ENCODE results near the gene UFSP1.

Gene UFSP1

GRCh38 chr7:100881136-100881535 is 8.4 kb downstream of the UFSP1 start:
- WGBS, 2 donors (ENCODE audit: extremely low coverage in 2 of 2, insufficient read length in 2 of 2, insufficient replicate concordance in 1 of 2): no CpG with 5 or more reads among the region's 20 CpGs
- Histone ChIP-seq H3K9me3 (replicated peaks in 1 of 2; ENCODE audit: control insufficient read depth in 2 of 2, insufficient read depth in 1 of 2, low read depth in 1 of 2, low read length in 2 of 2) (no peaks in the 10 kb centered on the region), H4K91ac (ENCODE audit: low read depth, low read length, poor library complexity) (no peak overlapping the region), H3K27ac (replicated peaks; ENCODE audit: low read length) (no peak overlapping the region), H3K18ac (ENCODE audit: low read length) (no peak overlapping the region), H2AK5ac (ENCODE audit: low read depth, low read length) (no peak overlapping the region), H2BK120ac (ENCODE audit: low read depth, low read length) (no peak overlapping the region), H2AFZ (ENCODE audit: low read length) (no peak overlapping the region), H3K36me3 (replicated peaks in 1 of 2; ENCODE audit: control insufficient read depth in 2 of 2, insufficient read depth in 2 of 2, low read length in 2 of 2) (peaks cover 57 to 99% of the 10 kb centered on the region in 2 donors), H3K14ac (ENCODE audit: low read length) (no peak overlapping the region), H3K23ac (ENCODE audit: low read depth, low read length, poor library complexity) (no peak overlapping the region), H3K4me3 (ENCODE audit: low read length in 2 of 2) (no peak overlapping the region), H4K8ac (ENCODE audit: low read depth, low read length) (peak overlapping the region; percentile 54), H2BK15ac (ENCODE audit: low read length) (no peak overlapping the region), H2BK12ac (ENCODE audit: low read length) (no peak overlapping the region), H3K9ac (ENCODE audit: low read depth, low read length, poor library complexity) (no peak overlapping the region), H3K4me2 (ENCODE audit: insufficient read depth, low read length, poor library complexity, severe bottlenecking) (no peak overlapping the region), H3K79me1 (ENCODE audit: low read depth, low read length) (peaks cover 18% of the 10 kb centered on the region), H3K4me1 (ENCODE audit: control insufficient read depth in 2 of 2, insufficient read depth in 1 of 2, low read depth in 1 of 2, low read length in 2 of 2) (peaks cover 4 to 11% of the 10 kb centered on the region in 2 donors), H3K27me3 (ENCODE audit: control insufficient read depth in 3 of 3, insufficient read depth in 3 of 3, low read depth in 1 of 3, low read length in 3 of 3) (no peaks in the 10 kb centered on the region), H2BK5ac (ENCODE audit: low read length) (no peak overlapping the region), H3K4ac (ENCODE audit: low read length) (no peak overlapping the region)
- DNase-seq (ENCODE audit: low spot score): no peak

GRCh38 chr7:100880645-100881044 is 8.9 kb downstream of the UFSP1 start:
- peaks cover 52 to 99% of the 10 kb centered on the region in 2 donors for H3K36me3 ChIP-seq (replicated peaks in 1 of 2; ENCODE audit: control insufficient read depth in 2 of 2, insufficient read depth in 2 of 2, low read length in 2 of 2)

GRCh38 chr7:100879685-100880261 is 9.7 kb downstream of the UFSP1 start:
- peak overlapping the region in 1 of 2 donors; percentile 4 for H3K4me3 ChIP-seq (ENCODE audit: low read length in 2 of 2)
- H3K9ac ChIP-seq (ENCODE audit: low read depth, low read length, poor library complexity): no peak overlapping the region
- no peak overlapping the region for H2BK12ac ChIP-seq (ENCODE audit: low read length)
- H3K14ac ChIP-seq (ENCODE audit: low read length): no peak overlapping the region
- no peak overlapping the region for H3K27ac ChIP-seq (replicated peaks; ENCODE audit: low read length)
- H4K8ac ChIP-seq (ENCODE audit: low read depth, low read length): no peak overlapping the region
- H3K79me1 ChIP-seq (ENCODE audit: low read depth, low read length): peaks cover 21% of the 10 kb centered on the region
- H2BK15ac ChIP-seq (ENCODE audit: low read length): no peak overlapping the region
- H2BK5ac ChIP-seq (ENCODE audit: low read length): no peak overlapping the region
- no peak overlapping the region for H3K4ac ChIP-seq (ENCODE audit: low read length)
- no peak overlapping the region for H2AFZ ChIP-seq (ENCODE audit: low read length)
- H3K4me1 ChIP-seq (ENCODE audit: control insufficient read depth in 2 of 2, insufficient read depth in 1 of 2, low read depth in 1 of 2, low read length in 2 of 2): peaks cover 4 to 11% of the 10 kb centered on the region in 2 donors
- DNase-seq (ENCODE audit: low spot score): no peak
- WGBS, 2 donors (ENCODE audit: extremely low coverage in 2 of 2, insufficient read length in 2 of 2, insufficient replicate concordance in 1 of 2): no CpG with 5 or more reads among the region's 11 CpGs
- no peak overlapping the region for H4K91ac ChIP-seq (ENCODE audit: low read depth, low read length, poor library complexity)
- no peaks in the 10 kb centered on the region for H3K27me3 ChIP-seq (ENCODE audit: control insufficient read depth in 3 of 3, insufficient read depth in 3 of 3, low read depth in 1 of 3, low read length in 3 of 3)
- H2BK120ac ChIP-seq (ENCODE audit: low read depth, low read length): no peak overlapping the region
- H3K36me3 ChIP-seq (replicated peaks in 1 of 2; ENCODE audit: control insufficient read depth in 2 of 2, insufficient read depth in 2 of 2, low read length in 2 of 2): peaks cover 43 to 92% of the 10 kb centered on the region in 2 donors
- H2AK5ac ChIP-seq (ENCODE audit: low read depth, low read length): no peak overlapping the region
- no peaks in the 10 kb centered on the region for H3K9me3 ChIP-seq (replicated peaks in 1 of 2; ENCODE audit: control insufficient read depth in 2 of 2, insufficient read depth in 1 of 2, low read depth in 1 of 2, low read length in 2 of 2)
- no peak overlapping the region for H3K23ac ChIP-seq (ENCODE audit: low read depth, low read length, poor library complexity)
- H3K4me2 ChIP-seq (ENCODE audit: insufficient read depth, low read length, poor library complexity, severe bottlenecking): no peak overlapping the region
- no peak overlapping the region for H3K18ac ChIP-seq (ENCODE audit: low read length)

More at GRCh38 chr7:100880645-100881044, 8.9 kb downstream of the UFSP1 start:
- no peak overlapping the region for H2AFZ ChIP-seq (ENCODE audit: low read length)
- H3K27me3 ChIP-seq (ENCODE audit: control insufficient read depth in 3 of 3, insufficient read depth in 3 of 3, low read depth in 1 of 3, low read length in 3 of 3): no peaks in the 10 kb centered on the region
- no peak overlapping the region for H3K4me2 ChIP-seq (ENCODE audit: insufficient read depth, low read length, poor library complexity, severe bottlenecking)
- no peak overlapping the region for H2BK15ac ChIP-seq (ENCODE audit: low read length)
- H3K4me3 ChIP-seq (ENCODE audit: low read length in 2 of 2): no peak overlapping the region
- no peak overlapping the region for H3K18ac ChIP-seq (ENCODE audit: low read length)
- no CpG with 5 or more reads among the region's 7 CpGs for WGBS, 2 donors (ENCODE audit: extremely low coverage in 2 of 2, insufficient read length in 2 of 2, insufficient replicate concordance in 1 of 2)
- DNase-seq (ENCODE audit: low spot score): no peak
- no peak overlapping the region for H2BK120ac ChIP-seq (ENCODE audit: low read depth, low read length)
- no peak overlapping the region for H4K8ac ChIP-seq (ENCODE audit: low read depth, low read length)
- H3K4me1 ChIP-seq (ENCODE audit: control insufficient read depth in 2 of 2, insufficient read depth in 1 of 2, low read depth in 1 of 2, low read length in 2 of 2): peaks cover 4 to 11% of the 10 kb centered on the region in 2 donors
- no peak overlapping the region for H4K91ac ChIP-seq (ENCODE audit: low read depth, low read length, poor library complexity)
- no peak overlapping the region for H3K9ac ChIP-seq (ENCODE audit: low read depth, low read length, poor library complexity)
- no peak overlapping the region for H3K14ac ChIP-seq (ENCODE audit: low read length)
- H3K4ac ChIP-seq (ENCODE audit: low read length): no peak overlapping the region
- H2AK5ac ChIP-seq (ENCODE audit: low read depth, low read length): no peak overlapping the region
- no peak overlapping the region for H2BK12ac ChIP-seq (ENCODE audit: low read length)
- H3K23ac ChIP-seq (ENCODE audit: low read depth, low read length, poor library complexity): no peak overlapping the region
- no peak overlapping the region for H3K27ac ChIP-seq (replicated peaks; ENCODE audit: low read length)
- no peak overlapping the region for H2BK5ac ChIP-seq (ENCODE audit: low read length)
- peaks cover 18% of the 10 kb centered on the region for H3K79me1 ChIP-seq (ENCODE audit: low read depth, low read length)
- no peaks in the 10 kb centered on the region for H3K9me3 ChIP-seq (replicated peaks in 1 of 2; ENCODE audit: control insufficient read depth in 2 of 2, insufficient read depth in 1 of 2, low read depth in 1 of 2, low read length in 2 of 2)

- DNase-seq (ENCODE audit: low spot score): no peak
- peaks cover 10 to 15% of the 10 kb centered on the region in 2 donors for H3K4me1 ChIP-seq (ENCODE audit: control insufficient read depth in 2 of 2, insufficient read depth in 1 of 2, low read depth in 1 of 2, low read length in 2 of 2)
- no peak overlapping the region for H2BK12ac ChIP-seq (ENCODE audit: low read length)
- H3K9ac ChIP-seq (ENCODE audit: low read depth, low read length, poor library complexity): no peak overlapping the region
- no peak overlapping the region for H3K23ac ChIP-seq (ENCODE audit: low read depth, low read length, poor library complexity)
- no peak overlapping the region for H3K14ac ChIP-seq (ENCODE audit: low read length)
- H3K4me3 ChIP-seq (ENCODE audit: low read length in 2 of 2): no peak overlapping the region
- peaks cover 37 to 88% of the 10 kb centered on the region in 2 donors for H3K36me3 ChIP-seq (replicated peaks in 1 of 2; ENCODE audit: control insufficient read depth in 2 of 2, insufficient read depth in 2 of 2, low read length in 2 of 2)
- H3K79me1 ChIP-seq (ENCODE audit: low read depth, low read length): peaks cover 19% of the 10 kb centered on the region
- no peak overlapping the region for H2AK5ac ChIP-seq (ENCODE audit: low read depth, low read length)
- H2BK120ac ChIP-seq (ENCODE audit: low read depth, low read length): no peak overlapping the region
- H3K18ac ChIP-seq (ENCODE audit: low read length): no peak overlapping the region
- H3K4me2 ChIP-seq (ENCODE audit: insufficient read depth, low read length, poor library complexity, severe bottlenecking): no peak overlapping the region
- H2BK5ac ChIP-seq (ENCODE audit: low read length): no peak overlapping the region
- no peak overlapping the region for H3K27ac ChIP-seq (replicated peaks; ENCODE audit: low read length)
- no CpG with 5 or more reads among the region's 6 CpGs for WGBS, 2 donors (ENCODE audit: extremely low coverage in 2 of 2, insufficient read length in 2 of 2, insufficient replicate concordance in 1 of 2)
- H4K8ac ChIP-seq (ENCODE audit: low read depth, low read length): no peak overlapping the region
- H2AFZ ChIP-seq (ENCODE audit: low read length): no peak overlapping the region
- H3K27me3 ChIP-seq (ENCODE audit: control insufficient read depth in 3 of 3, insufficient read depth in 3 of 3, low read depth in 1 of 3, low read length in 3 of 3): no peaks in the 10 kb centered on the region
- H3K4ac ChIP-seq (ENCODE audit: low read length): no peak overlapping the region
- no peak overlapping the region for H4K91ac ChIP-seq (ENCODE audit: low read depth, low read length, poor library complexity)
- H2BK15ac ChIP-seq (ENCODE audit: low read length): no peak overlapping the region
- no peaks in the 10 kb centered on the region for H3K9me3 ChIP-seq (replicated peaks in 1 of 2; ENCODE audit: control insufficient read depth in 2 of 2, insufficient read depth in 1 of 2, low read depth in 1 of 2, low read length in 2 of 2)
These were observed 10.8 kb downstream of the UFSP1 start for GRCh38 chr7:100878685-100879084.

Measured in neuronal stem cell (in vitro differentiated cells).